GM20431 (cell line): ENCODE data around the gene ZNF524.
"Not testable (repeated sequence)": the region's sequence is repeated elsewhere in the genome, so short reads cannot be mapped to it uniquely, and the experiment has no call there.

Source experiments
- in situ Hi-C: fragments of 300-500 bp; cut with MseI, MboI; formaldehyde crosslinking; loops from one replicate; pipeline ENCODE4 v1.15.0; 2020; ENCODE audit warnings: low sequenced_read_pairs; ENCODE audit not compliant: unreplicated experiment

The ZNF524 gene

DNA sequence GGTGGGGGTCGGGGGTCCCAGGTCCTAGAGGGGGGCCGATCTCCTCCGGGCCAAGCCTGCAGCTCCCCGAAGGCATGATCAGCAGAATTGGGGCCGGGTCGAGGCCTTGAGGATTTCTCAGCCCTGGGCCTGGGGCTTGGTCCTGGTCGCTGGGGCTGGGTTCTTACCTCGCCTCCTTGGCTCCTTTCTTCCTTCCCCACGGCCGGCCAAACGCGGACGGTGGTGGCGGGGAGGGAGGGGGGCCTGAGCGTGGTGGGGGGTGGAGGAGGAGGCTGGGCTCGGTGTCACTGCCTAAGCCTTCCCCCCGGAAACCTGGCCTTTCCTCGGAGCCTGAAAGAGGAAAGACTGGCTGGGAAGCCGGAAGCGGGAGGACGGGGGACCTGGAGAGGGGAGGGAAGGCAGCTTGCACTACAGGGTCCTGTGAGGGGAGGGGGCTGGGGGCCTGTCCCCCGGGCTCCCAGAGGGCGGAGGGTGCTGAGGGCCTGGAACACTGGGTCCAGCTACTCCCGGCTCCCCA is 19.4 kb upstream of the ZNF524 start, which contains the start of gene ZNF579:
TSS of gene ZNF579 (minus strand) at position 221 of the 517 bp plus-strand sequence. CDS start 1,209 bp downstream, outside the sequence.
- in situ Hi-C loops = no loop called here

DNA sequence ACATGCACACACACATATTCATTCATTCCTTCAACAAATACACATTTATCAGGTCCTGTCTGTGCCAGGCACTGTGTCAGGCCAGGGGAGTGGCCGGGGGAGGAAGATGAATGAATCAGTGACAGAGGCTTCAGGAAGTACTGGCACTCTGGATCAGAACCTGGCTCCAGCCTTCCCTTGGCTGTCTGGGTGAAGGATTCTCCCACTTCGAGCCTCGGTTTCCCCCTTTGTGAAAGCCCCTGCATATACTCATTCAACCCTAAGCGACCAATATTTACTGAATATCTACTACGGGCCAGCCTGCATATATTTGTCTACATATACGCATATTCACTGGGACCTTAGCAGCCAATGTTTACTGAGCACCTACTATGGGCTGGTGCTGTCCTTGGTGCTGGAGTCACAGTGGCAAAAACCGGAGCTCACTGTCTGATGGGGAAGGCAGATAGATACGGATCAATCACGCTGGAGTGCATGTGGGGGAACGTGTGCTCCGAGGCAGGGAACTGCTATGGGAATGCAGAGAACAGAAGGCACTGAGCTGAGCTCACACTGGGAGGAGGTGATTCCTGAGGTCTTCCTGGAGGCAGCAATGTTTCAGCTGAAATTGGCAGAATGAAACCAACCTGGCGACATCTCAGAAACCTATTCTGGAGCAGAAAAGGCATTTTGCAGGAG is 18.8 kb upstream of the ZNF524 start:
- in situ Hi-C loops = no loop called here

DNA sequence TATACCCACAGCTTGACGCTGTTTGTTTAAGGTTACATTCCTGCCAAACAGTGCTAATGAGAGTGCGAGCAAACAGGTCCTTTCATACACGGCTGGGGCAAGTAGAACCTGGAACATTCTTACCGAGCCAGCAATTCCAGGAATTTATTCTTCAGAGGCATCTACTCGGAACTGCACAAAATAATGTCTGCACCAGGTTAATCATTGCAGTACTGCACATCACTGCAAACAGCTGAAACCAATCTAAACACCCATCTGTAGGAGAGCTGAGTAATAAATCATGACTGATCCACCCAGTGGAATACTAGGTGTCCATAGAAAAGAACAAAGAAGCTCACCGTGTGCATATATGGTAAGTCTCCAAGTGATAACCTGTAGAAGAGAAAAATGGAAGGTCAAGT is 18.3 kb upstream of the ZNF524 start:
- in situ Hi-C loops = no loop called here

- in situ Hi-C loops = not testable (repeated sequence)
Measured at GRCh38 chr19:55582284-55582683, 17.8 kb upstream of the ZNF524 start.

- in situ Hi-C loops = not testable (repeated sequence)
Measured at GRCh38 chr19:55583897-55584296, 16.2 kb upstream of the ZNF524 start.

DNA sequence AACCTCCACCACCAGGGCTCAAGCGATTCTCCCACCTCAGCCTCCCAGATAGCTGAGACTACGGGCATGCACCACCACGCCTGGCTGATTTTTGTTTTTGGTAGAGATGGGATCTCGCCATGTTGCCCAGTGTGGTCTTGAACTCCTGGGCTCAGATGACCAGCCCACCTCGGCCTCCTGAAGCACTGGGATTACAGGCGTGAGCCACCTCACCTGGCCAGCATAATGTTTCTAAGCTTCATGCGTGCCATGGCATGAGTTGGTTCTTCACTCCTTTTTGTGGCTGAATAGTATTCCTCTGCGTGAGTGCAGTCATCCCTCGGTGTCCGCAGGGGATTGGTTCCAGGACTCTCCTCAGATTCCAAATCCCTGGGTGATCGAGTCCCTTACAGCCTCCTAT is 15.2 kb upstream of the ZNF524 start:
- in situ Hi-C loops = no loop called here

- in situ Hi-C loops = no loop called here
Measured at GRCh38 chr19:55585658-55586339, 14.3 kb upstream of the ZNF524 start.

GRCh38 chr19:55586976-55587668 is 13.0 kb upstream of the ZNF524 start:
- in situ Hi-C loops = no loop called here

DNA sequence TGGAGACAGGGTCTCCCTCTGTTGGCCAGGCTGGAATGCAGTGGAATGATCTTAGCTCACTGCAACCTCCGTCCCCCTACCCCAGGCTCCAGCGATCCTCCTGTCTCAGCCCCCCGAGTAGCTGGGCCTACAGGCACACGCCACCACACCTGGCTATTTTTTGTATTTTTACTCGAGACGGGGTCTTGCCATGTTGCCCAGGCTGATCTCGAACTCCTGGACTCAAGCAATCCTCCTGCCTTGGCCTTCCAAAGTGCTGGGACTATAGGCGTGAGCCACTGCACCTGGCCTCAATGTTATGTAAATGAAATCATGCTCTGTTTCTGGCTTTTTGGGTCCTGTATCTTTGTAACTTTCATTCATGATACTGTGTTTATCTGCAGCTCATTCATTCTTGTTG is 11.3 kb upstream of the ZNF524 start:
- in situ Hi-C loops = no loop called here

- in situ Hi-C loops = no loop called here
Measured at GRCh38 chr19:55590109-55590508, 10.0 kb upstream of the ZNF524 start.

DNA sequence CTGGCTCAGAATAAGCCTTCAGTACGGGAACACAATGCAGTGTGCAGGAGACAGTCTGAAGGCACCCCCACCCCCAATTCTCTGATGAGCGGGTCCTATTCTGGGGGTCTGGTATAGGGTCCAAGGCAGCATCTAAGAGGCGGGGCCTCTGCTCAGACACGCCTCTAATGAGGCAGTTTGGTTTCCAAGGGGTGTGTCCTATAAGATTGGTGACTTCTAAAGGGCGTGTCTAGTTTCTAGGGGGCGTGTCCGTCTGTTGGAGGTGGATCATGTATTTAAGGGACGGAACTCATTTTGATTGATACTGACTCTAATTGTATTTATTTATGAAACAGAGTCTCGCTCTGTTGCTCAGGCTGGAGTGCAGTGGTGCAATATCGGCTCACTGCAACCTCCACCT is 9.5 kb upstream of the ZNF524 start:
- in situ Hi-C loops = no loop called here

- in situ Hi-C loops = no loop called here
Measured at GRCh38 chr19:55591555-55591954, 8.5 kb upstream of the ZNF524 start.

DNA sequence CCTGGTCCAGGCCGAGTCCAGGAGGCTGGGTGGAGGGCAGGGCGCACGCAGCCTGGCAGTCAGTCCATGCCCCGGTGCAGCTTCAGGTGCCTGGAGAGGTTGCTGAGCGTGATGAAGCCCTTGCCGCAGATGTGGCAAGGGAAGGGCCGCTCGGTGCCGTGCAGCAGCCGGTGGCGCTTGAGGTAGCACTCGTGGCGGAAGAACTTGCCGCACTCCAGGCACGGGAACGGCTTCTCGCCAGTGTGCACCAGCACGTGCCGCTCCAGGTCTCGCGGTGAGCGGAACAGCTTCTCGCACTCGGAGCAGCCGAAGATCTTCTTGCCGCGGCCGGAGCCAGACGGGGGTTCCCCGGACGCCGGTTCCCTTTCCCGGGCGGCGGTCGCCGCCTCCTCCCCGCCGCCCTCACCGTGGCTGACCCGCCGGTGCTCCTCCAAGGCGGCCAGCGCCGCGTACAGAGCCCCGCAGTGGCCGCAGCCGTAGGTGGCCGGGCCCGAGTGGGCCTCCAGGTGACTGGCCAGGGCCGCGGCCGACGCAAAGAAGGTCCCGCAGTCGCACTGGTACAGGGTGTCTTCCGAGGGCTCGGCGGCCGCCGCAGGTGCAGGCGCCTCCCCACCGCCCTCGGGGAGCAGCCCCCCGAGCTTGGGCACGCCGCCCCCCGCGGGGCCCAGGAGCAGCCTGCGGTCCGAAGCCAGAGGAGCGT is 7.5 kb upstream of the ZNF524 start:
- in situ Hi-C loops = no loop called here

GRCh38 chr19:55593096-55593772 is 6.9 kb upstream of the ZNF524 start:
- in situ Hi-C loops = no loop called here

DNA sequence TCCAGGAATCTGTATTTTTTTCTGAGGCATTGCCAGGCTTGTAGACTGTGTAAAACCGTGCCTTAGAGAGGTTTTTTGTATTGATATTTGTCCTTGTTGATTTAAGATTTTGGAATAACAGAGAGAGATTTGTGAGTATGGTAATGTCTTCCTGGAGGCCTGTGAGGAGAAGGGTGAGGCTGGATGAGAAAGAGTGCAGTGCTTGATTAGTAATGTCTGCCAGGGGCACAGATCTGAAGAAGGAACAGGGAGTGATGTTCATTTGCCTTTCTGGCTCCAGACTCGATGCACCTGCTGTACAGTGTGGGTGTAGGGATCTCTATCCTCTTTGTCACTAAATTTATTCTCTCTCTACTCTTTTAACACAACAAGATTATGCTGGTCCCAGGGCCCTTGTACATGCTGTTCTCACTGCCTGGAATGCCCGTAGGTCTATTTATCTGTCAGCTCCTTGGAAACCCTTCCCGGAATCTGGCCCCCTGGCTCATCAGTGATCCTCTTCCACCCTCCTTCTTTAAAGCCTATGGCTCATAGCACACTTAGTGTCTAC is 5.0 kb upstream of the ZNF524 start:
- in situ Hi-C loops = no loop called here

DNA sequence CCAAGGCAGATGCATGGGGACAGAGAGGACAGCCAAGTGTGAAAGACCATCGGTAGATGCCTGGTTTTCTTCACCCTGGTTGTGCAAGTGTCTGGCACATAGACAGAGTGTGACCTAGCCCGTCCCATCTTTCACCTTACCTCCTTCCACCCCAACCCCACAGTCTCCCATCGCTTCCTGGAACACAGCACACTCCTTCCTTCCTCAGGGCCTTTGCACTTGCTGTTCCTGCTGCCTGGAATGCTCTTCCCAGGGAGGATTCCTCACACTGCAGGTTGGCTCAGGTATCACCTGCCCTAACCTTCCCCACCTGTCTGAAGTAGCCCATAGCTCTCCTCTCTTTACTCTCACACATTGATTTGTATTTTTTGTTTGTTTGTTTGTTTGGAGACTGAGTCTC is 3.8 kb upstream of the ZNF524 start:
- in situ Hi-C loops = no loop called here

DNA sequence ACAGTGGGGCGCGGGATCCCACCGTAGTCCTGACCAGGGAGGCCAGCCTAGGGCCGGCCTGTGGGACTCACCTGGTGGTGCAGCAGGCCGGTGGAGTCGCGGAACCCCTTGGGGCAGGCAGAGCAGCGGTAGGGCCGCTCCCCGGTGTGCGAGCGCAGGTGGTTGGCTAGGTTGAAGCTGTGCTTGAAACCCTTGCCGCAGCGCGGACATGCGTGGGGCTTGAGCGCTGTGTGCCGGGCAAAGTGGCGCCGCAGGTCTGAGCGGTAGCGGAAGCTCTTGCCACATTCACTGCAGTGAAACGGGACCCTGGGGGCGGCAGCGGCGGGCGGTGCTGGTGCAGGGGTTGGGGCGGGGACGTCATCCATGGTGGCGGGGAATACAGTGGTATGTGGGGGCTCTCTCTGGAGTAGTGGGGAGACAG is 2.6 kb upstream of the ZNF524 start:
- in situ Hi-C loops = no loop called here

GRCh38 chr19:55598034-55598433 is 2.1 kb upstream of the ZNF524 start:
- in situ Hi-C loops = no loop called here

DNA sequence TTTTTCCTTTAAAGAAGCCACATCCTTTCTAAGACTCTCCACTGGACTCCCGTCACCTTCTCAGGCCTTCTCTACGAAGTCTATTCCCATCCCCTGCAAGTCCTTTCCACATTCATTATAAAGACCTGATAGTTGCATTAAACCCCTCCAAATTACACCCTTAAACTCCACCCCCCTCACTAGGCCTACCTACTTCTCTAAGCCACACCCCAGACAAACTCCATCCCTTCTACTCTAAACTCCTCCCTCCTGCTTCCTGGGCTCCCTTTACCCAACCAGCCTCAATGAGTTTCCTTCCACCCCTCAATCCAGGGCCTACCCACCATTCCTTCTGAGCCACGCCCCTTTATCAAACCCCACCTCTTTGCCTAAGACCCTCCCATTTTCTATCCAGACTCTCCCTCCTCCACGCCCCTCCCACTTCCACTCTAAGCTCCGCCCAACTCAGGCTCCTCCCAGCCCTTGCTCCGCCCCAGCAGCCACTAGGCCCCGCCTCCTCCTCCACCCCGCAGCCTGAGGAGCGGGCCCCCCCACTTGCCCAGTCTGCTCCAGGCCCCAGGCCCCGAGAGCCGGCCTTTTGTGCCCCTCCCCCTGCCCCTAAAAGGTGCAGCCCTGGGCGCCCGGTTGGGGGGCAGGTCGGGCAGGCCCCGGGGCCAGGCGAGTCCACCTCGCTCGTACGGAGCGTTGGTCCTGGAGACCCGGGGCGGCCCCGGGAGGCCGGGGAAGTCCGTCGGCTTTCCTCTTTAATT is 1.2 kb upstream of the ZNF524 start:
- in situ Hi-C loops = no loop called here
